ENCODE measurements around the gene SLC41A3.
"Not testable (repeated sequence)": the region's sequence is repeated elsewhere in the genome, so short reads cannot be mapped to it uniquely, and the experiment has no call there.

SLC41A3 gene

DNA sequence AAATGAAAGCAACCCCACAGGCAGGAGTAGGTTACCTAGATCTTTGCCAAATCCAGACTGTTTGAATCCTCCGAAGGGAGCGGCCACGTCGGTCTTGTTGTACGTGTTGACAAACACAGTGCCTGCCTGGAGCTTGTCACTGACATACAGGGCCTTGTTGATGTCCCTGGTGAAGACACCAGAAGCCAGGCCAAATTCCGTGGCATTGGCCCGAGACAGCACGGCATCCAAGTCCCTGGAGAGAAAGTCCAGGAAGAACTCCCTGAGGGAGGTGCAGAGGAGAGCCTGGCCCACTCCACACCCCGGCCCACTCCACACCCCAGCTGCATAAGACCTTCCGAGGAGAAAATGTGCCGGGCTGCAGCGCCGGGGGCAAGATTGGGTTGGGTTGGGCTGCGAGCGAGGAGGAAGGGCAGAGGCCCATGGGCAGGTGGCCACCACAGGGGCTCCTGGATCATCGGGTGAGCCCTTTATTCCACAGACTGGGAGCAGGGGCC, 21.8 kb upstream of the SLC41A3 start:
- no peak for DNase-seq

DNA sequence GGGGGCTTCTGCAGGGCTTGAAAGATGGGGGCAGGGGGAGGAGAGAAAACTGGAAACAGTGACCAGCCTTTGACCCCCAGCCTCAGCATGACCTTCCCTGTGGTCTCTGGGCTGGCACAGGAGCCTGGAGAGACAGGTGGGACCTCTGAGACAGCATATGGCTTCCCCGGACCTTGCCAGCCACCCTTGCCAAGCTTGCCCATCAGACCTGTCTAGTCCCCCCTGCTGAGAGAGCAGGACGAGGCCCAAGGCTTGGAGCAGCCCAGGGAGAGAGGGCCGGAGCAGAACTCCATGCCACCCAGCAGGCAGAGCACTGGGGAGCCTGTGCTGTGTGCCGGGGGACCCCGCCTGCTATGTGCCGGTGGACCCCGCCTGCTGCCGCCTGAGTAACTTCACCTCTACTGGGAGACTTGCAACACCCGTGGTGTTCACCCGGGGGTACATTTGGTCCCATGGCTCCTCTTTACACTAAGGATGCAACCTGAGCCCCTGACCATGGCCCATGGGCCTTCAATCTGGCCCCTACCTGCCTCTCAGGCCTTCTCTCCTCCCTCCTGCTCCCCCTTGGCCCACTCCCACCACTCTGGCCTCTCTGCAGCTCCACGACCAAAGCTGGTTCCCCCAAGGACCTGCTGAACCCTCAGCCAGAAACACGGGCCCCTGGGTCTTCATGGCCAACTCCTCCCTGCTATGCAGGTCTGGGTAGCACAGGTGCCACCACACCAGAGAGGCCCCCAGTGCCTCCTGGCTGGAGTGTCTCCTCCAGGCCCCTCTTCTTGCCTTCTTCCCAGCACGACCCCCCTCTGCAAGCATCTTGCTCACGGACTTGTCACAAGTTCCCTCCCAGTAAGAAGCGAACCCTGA, 21.1 kb upstream of the SLC41A3 start:
- no peak for DNase-seq

DNA sequence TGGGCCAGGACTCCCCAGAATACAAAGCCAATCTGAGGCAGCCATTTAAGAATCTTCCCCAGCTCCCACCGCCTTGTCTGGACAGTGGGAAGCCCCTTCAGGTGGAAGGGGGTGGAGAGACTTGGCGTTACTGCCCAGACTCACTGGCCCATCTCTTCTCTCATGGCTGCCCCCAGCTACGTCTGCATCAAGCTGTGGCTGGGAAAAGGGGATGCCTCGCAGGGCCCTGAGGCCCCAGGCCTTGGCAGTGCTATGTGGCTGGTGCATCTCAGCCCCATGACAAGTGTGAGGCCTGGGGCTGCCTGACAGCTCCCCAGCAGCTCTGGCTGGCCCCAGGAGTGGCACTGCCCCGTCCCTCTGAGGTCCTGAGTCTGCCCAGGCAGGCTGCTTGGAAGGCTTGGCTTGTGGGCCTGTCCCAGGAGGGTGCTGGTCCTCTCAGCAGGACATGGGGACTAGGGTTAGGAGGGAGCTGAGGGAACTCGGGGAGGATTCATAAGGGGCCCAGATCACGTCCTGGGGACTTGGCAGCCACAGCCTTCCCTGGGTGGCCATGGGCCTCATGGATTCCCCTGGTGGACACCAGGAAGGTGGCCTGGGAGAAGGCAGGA, 20.2 kb upstream of the SLC41A3 start:
- DNase-seq = no peak

DNA sequence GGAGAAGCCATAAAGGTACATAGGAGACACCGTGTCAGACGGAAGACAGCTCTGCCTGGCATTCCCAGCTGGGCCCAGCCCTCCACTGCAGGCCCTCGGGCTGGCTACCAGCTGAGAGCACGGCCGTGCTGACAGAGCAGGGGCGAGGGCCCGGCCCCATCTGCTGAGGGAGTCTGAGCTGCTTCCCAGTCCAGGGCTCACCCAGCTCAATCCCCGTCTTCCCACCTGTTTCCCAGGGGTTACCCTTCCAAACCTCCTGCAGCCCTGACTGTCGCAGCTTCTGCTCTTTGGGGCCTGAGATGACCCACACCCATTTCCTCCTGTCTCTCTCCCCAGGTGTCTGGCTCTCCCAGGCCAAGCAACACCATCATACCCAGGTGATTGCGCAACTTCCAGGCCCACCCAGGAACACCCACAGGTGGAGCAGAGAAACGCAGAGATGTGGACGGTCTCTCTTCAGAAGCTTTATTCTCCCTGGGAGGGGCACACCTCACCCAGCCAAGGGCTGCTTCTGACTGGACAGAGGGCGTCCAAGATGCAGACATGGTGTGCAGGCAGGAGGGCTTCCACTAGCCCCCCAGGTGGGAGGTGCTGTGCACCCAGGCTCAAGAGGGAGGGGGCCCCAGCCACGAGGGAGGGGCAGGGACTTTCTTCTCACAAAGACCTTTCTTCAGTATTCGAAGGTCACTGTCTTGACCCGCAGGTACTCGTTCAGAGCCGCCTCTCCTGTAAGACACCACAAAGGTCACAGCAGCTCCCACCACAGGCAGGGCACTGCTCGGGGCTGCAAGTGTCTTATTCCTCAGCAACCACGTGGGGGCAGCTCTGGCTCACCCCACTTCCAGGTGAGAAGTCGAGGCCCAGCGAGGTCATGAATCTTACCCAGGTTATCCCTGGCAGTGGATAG, 19.4 kb upstream of the SLC41A3 start:
- no peak for DNase-seq

DNA sequence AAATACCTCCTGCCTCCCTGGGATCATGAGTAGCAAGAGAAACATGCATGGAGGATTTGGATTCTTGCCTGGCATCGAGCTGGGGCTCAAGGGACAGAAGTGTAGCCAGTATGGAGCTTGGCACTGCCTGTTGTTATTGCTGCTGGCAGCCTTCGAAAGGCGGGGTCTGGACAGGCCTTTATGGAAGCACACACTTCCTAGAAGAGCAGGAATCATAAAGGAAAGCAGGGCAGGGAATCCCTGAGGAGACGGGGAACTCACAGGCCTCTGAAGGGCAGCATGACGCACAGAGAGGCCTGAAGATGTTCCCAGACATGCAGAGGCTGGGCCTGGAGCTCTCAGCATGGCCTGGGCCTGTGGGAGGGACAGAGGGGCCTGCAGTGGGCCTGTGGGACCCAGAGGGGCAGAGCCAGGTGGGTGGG, 18.6 kb upstream of the SLC41A3 start:
- DNase-seq = no peak

DNA sequence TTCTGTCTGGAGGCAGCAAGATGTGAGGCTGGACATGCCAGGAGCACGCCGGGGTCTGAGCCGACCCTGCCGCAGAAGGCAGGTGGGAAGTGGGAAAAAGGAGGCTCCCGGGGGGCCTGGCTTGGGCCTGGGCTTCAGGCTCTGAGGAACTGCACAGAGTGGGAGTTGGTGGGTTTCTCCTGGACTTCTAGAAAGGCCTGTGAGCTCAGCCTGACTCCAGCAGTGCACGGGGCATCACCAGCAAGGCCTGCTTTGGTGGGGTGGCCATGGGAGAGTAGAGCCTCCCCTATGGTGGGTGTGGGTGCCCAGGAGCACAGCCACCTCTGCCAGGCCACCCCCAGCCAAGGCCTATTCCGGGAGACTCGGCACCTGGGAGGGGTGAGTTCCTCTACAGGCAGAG, 18.1 kb upstream of the SLC41A3 start:
- no peak for DNase-seq

DNA sequence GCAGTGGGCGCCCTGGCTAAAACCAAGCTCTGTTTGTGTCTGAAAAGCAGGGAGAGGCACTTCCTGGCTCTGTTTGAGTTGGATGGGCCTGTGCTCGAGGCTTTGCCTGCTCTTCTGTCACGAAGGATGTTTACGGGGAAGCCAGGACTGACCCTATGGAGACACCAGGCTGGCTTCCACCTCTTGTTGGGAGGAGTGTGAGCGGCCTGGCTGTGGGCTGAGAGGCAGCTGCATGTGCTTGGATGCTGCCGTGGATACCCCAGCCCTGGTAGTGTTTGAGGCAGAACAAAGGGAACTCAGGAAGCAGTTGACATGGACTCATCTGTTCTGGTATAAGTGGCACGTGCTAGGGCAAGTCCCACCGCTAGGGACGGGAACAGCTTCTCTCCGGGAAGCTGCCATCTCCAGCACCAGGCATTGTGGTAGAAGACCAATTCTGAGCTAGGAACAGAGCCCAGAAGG, 17.6 kb upstream of the SLC41A3 start:
- DNase-seq = no peak

DNA sequence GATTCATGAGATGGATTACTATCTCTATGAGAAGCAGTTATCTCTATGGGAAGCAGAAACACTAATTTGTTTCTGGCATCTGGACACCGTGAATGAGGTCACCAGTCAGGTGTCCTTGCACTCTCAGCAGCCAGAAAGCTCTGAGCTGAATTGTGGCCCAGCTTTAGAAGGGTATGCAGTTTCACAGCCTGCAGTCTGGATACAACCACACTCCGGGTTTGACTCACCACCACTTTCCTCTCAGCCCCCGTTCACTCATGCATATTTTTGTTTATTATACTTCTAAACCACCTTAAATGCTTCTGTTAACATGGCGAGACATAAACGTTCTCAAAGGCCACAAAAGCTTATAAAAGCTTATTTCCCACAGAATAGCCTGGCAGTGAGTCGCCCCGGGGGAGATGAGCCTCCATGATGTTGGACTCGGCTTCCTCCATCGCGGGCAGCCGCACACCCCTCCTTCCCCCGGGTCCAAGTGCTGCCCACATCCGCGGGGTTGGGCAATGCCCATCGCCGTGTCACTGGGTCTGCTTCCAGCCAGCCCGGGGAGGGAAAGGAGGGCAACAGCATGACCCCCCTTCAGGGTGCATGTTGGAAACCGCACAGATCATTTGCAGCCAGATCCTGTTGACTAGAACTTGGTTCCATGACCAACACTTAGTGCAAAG, 16.8 kb upstream of the SLC41A3 start:
- DNase-seq = no peak

DNA sequence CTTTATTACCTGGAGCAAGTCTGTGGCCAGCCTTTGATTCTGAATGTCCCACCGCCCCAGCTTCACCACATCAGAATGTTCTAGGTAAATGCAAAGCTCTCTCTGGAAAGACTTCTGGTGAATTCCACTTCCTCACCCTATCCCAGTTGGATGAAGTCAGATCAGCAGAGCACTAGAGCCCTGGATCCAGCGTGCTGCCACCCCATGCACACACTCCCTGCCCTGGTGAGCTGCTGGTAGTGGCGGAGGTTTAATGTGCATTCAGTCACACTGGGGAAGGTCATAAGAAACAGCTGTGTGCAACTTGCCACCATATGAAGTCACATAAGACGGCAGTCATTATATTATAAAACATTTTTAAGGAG, 16.3 kb upstream of the SLC41A3 start:
- DNase-seq = no peak

DNA sequence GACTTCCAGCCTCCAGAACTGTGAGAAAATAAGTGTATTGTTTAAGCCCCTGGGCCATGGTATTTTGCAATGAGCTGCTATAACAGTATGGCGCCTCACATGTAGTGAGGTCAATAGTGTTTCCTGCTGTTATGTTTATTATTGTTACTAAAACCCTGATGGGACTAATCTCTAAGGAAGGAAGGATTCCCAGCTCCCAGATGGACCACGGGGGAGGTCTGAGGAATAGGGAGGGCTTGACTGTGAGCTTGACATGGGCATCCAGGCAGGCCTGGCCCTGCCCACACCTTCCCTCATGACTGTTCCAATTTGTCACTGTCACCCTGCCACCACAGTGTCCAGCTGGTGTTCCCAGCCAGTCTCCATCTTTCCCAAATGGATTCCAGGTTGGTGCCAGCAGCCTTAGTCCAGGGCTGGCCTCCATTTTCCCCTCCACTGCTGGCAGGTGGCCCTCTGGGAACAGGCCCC, 14.5 kb upstream of the SLC41A3 start:
- DNase-seq = no peak

DNA sequence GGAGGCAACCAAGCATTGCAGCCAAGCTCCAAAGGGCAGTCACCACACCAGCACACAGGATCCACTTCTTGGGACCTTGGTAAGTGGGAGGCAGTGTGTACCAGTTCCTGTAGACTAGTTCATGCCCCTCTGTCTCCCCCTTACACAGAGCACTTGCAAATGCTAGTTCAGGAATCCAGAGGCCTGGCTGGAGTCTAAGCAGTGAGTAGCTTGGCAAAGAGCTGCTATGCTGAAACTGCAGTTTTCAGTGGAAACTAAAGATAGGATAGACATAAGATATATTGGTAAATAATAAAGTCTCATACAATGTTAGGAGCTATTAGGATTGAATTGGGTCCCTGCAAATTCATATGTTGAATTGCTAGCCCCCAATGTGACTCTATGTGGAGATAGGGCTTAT, 13.9 kb upstream of the SLC41A3 start:
- DNase-seq = no peak

DNA sequence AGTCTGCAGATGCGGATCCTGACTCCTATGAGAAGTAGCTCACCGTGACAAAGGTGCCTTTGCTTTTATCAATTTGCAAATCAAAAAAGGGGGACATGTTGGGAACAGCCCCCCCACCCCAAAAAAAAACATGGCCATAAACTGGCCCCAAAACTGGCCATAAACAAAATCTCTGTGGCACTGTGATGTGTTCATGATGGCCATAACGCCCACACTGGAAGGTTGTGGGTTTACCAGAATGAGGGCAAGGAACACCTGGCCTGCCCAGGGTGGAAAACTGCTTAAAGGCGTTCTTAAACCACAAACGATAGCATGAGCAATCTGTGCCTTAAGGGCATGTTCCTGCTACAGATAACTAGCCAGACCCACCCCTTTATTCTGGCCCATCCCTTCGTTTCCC, 12.3 kb upstream of the SLC41A3 start:
- DNase-seq = not testable (repeated sequence)

DNA sequence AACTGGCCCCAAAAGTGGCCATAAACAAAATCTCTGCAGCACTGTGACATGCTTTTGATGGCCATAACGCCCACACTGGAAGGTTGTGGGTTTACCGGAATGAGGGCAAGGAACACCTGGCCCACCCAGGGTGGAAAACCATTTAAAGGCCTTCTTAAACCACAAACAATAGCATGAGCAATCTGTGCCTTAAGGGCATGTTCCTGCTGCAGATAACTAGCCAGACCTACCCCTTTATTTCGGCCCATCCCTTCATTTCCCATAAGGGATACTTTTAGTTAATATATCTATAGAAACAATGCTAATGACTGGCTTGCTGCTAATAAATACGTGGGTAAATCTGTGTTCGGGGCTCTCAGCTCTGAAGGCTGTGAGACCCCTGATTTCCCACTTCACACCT, 8.2 kb upstream of the SLC41A3 start:
- DNase-seq = not testable (repeated sequence)

DNA sequence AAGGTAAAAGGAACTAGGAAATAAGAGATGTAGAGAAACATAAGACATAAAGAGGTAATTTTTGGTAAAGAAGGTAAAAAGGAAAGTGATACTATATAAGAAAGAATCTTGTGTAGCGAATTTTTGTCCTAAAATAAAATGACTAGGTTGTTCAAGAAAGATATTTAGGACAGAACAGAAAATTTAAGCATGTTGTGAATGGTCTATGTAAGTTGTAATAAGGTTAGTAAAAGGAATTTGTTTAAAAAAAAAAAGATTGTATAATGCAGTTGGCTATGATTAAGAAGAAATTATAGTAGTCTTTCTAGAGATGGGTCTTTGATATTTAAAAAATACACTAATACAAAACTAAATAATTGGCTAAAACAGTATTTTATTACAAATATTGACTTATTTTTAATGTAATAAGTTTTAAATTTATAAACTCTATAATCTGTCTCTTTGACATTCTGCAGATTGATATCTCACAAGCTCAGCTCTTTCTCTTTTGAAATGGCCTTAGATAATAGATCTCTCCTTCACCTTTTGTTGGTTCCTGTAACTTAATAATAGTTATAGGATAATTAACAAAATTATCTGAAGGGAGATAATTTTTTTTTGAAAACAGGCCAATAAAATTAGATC, 3.7 kb upstream of the SLC41A3 start:
- no peak for DNase-seq

DNA sequence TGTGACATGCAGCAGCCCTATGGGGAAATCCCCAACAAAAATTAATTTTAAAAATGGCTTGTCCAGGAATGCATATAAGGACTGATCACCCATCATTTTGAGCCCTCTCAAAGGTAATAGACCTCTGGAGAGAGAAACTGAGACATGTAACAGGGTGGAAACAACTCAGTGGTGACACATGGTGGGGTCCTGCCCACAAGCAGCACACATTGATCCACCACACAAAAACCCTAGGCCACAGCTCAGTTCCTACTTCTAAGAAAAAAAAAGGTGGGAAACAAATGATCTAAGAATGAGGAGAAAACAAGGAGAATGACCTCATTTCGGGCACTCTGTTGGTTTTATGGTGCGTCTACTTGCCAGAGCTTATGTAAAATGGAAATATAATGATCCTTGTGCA, 1.9 kb upstream of the SLC41A3 start:
- no peak for DNase-seq

DNA sequence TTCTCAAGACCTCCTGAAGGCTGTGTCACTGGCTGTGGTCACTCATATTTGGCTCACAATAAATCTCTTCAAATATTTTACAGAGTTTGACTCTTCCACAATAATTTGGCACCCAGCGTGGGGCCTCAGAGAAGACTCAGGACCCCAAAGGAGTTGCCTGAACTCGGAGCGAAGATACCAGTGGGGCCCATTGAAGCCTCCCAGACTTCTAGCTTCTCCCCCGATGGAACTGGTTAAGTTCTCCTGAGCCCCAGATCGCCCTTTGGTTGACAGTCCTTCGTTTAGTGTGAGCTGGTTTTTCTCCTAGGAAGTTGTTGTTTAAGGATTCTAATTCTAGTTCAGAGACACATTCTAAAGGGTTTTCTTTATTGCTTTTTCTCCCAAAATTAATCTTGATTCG, 1.4 kb upstream of the SLC41A3 start:
- no peak for DNase-seq

DNA sequence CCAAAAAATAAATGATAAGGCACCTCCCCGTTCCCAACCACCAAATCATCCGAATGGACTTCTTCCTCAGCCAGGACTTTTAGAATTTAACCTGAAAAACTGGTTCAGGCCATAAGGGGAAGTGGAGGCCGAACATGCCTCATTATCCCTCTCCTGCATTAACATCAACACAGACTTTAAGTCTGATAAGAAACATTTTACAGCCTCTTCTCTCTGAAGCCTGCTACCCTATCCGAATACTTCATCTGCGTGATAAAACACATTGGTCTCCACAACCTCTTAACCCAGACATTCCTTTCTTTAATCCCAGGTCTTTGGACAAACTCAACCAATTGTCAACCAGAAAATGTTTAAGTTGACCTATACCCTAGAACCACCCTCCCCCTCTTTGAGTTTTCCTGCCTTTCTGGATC, 850 bp upstream of the SLC41A3 start:
- DNase-seq = no peak

DNA sequence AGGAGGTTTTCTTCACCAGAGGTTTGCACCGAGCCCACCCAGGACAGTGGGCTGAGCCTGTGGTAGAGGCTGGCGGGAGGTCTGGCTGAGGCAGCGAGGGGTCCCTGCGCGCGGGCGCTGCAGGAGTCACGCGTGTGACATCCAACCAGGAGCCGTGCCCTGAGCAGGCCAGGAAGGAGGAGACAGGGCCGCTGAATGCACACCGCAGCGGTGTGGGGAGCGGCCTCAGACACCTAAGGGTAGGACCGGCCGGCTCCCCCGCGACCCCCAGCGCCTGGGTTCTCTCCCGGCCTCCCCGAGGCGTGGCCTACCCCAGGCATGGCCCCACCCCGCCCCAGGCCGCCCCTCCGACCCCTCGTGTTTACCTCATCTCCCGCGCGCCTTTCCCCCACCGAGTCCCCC, 412 bp downstream of the SLC41A3 start:
- peak; percentile 23 for DNase-seq

DNA sequence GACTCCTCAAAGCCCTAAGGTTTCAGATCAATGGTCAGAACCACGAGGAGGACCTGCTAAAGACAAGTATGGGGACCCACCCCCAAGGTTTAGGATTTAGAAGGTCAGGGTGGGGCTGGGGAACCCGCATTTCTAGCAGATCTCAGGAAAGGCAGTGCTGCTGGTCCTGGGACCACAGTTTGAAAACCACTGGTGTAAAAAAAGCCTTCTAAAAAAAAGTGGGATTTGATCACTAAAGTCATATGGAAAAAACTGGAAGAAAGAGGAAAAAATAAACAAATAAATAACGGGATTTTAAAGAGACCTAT, 832 bp downstream of the SLC41A3 start:
- no peak for DNase-seq

DNA sequence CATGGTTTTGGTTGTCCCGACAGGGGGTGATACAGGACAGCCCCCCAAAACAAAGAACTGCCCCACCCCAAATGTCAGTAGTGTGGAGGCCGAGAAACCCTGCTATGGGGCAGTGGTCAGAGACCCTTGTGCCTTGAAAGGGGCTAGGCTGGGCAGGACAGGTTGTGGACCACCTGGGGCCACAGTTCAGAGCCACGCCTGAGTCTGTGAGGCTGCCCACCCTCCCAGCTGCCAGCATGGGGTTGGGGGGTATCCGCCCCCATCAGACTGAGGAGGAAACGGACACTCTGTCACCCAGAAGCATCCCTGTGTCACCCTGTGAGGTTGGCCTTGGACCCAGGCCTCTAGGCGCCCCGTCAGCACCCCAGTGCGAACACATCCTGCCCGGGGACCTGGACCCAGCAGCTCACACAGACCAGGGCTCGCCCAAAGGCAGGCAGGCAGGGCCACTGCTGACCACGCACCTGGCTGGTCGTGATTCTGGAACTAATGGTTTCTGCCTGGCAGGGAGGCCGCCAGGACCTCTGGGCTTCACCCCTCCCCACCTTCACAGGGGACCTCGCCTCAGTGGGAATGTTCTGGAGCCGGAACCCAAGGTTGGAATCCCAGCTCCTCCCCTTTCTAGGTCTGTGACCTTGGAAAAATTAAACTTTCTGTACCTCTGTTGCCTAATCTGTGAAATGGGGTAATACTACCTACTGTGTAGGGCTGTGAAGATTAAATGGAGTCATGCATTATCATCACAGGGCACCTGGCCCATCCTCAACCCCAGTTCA, 1.4 kb downstream of the SLC41A3 start:
- DNase-seq = no peak

DNA sequence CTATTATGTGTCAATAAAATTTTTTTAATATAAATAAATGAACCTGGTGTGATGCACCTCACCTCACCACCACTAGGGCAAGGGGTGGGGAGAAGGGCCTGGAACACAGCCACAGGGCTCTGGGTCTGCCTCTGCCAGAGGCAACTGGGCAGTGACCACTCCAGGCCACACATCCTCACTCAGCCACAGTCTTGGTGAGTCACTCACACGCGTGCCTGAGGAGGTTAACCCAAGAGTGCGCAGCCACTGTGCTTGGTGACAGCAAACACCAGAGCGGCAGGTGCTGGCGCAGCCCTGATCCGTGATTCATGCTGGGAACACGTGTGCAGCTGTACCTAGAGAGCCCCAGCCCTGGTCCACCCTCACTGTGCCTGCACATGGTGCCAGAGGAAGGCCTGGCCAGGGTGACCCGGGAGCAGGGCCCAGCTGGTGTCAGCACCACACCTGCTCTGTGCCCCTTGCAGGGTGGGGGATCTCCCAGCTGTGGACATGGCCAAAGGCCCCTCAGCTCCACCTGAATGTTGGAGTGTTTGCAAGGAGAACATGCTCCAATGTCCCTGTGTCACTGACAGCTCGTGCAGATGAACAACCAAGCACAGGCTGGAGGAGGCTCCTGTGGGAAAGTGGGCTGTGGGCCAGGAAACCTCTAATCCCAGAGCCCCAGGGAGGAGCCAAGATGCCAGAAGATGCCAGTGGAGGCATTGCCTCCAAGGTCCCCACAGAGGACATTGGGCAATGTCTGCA, 2.1 kb downstream of the SLC41A3 start:
- peak; percentile 49 for DNase-seq
